Kidney epithelial cell (primary cell): ENCODE data around the gene ARL2BP. TPM values are rescaled to one million over a fixed set of nuclear protein-coding genes. Genes with fewer than 3 reads are reported as not detected.

Source experiments
- DNase-seq: peaks from one replicate; pipeline ENCODE4 v3.0.0-alpha.2; 2010; ENCODE audit warnings: low read depth
- H3K27me3 ChIP-seq: 2 replicates; pipeline ENCODE4 v1.6.0; 2011; ENCODE audit warnings: low read length; ENCODE audit not compliant: control insufficient read depth, insufficient read depth
- H3K36me3 ChIP-seq: 2 replicates; pipeline ENCODE4 v1.5.1; 2011; ENCODE audit warnings: low read length; ENCODE audit not compliant: control insufficient read depth, insufficient read depth
- H3K4me3 ChIP-seq: 2 replicates; pipeline ENCODE4 v1.5.1; 2011; ENCODE audit warnings: low read depth, mild to moderate bottlenecking, control low read depth, low read length
- CTCF ChIP-seq: IDR thresholded peaks from 2 replicates; pipeline ENCODE4 v1.5.1; 2011; ENCODE audit warnings: mild to moderate bottlenecking, moderate library complexity, low read length, control low read depth, inconsistent platforms; ENCODE audit not compliant: insufficient read depth, poor library complexity, severe bottlenecking
- total RNA-seq: library from RNA; depleted of rRNA; stranded (reverse); fragments of >200 nt; gene quantifications from 2 replicates; pipeline ENCODE4 v1.2.3, GENCODE V29; 2015

ARL2BP gene
- total RNA-seq, 1 donor from 2014 or later, result 78.3 TPM

- H3K36me3 ChIP-seq, result peaks cover 4% of the 10 kb centered on the region
- no peaks in the 10 kb centered on the region for H3K27me3 ChIP-seq
- no peak for DNase-seq
- no peak for TF ChIP-seq CTCF
- H3K4me3 ChIP-seq, result no peak overlapping the region
Observed at GRCh38 chr16:57231821-57232350, 13.2 kb upstream of the ARL2BP start.

DNA sequence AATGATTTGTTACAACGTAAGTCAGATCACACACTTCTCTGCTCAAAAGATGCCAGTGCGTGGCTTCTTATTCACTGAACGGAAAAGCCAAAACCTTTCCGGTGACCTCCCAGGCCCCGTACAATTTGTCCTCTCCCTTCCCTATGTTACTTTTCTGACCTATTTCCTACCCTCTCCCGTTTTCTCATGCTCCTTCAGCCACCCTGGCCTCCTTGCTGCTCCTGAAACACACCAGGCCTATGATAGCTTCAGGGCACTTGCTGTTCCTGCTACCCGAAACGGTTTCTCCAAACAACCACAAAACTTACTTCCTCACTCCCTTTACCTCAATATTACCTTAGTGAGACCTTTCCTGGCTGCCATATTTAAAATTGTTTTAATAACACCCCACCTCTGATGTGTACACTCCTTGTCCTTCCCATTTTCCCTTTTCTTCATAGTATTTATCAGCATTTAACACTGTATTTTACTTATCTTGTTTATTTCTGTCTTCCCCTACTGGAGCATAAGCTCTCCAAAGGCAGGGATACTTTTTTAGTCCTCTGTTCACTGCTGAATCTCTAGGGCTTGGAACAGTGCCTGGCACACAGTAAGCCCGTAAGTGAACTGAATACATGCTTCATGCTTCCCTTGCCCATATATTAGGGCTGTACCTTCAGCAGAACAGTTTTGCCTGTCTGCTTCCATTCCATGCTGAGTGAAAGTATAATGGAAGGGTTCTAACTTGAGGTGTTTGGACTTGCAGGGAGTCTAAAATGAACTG is 10.9 kb upstream of the ARL2BP start:
- Histone ChIP-seq H3K36me3 (peaks cover 3% of the 10 kb centered on the region), H3K27me3 (no peaks in the 10 kb centered on the region), H3K4me3 (no peak overlapping the region)
- DNase-seq, result no peak
- no peak for TF ChIP-seq CTCF

GRCh38 chr16:57234707-57235092 is 10.4 kb upstream of the ARL2BP start:
- Histone ChIP-seq H3K27me3 (no peaks in the 10 kb centered on the region), H3K4me3 (no peak overlapping the region), H3K36me3 (peaks cover 3% of the 10 kb centered on the region)
- no peak for TF ChIP-seq CTCF
- DNase-seq, result no peak

DNA sequence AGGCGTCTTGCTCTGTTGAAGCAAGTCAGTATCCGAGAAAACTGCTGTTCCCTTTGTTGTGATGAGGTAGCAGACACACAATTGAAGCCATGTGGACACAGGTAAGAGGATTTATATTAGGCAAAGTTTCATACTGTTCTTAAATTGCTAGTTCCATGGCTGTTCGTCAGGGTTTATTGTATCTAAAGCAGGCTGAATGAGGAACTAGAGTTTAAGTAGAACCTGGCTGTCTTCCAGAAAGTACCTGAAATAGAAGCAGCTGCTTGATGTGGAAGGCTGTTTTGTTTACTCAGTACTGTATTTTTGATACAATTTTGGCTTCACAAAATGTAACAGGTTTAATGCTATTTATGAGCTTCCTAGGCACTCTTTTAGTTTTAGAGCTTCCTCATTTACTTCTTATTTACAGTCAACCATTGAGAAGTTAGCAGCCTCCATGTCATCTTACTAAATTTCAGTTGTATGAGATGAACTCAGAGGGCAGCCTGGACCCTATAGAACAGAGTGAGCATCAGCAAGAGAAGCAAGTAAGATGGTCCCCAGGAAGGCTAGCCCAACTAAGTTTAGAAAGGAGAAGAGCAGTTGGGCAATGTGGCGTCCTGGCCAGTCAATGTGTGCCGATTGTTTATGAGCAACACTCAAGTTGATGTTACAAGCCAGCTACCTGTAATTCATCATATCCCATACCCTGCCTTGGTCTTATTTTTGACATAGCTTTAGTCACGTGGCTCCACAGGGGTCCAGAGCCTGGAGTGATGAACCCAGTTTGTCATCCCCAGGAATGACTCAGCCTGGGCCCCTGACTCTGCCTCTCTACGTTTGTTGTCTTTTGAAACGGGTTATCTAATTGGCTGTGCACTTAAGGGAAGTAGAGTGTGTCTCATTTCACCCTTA is 9.7 kb upstream of the ARL2BP start:
- TF ChIP-seq CTCF, result no peak
- no peak overlapping the region for H3K4me3 ChIP-seq
- no peaks in the 10 kb centered on the region for H3K27me3 ChIP-seq
- H3K36me3 ChIP-seq, result peaks cover 3% of the 10 kb centered on the region
- no peak for DNase-seq

DNA sequence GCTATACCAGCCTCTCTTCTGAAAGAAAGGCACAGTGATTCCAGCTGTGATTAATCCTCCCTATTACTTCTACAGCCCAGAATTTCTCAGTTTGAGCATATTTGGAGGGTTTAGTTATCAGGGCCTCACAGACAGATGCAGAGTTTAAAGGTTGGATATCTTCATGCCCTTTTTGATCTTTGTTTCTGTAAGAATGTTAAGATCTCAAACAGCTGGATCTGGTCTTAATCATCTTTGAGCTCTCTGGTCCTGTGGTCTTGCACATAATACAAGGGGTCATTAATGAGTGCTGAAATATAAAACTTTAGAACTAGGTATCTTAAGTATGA is 9.1 kb upstream of the ARL2BP start:
- no peak for DNase-seq
- Histone ChIP-seq H3K36me3 (peaks cover 3% of the 10 kb centered on the region), H3K4me3 (no peak overlapping the region), H3K27me3 (no peaks in the 10 kb centered on the region)
- no peak for TF ChIP-seq CTCF
